ENCODE measurements around the gene LYST. TPM values are rescaled to one million over a fixed set of nuclear protein-coding genes. Genes with fewer than 3 reads are reported as not detected.

Gene LYST
- total and polyA plus RNA-seq, 2 of the 4 experiments (the other 2 are of a cell fraction), result 2.2 to 7.2 TPM

GRCh38 chr1:235688096-235688495 lies 178.6 kb downstream of the LYST start:
- ATAC-seq (ENCODE audit: low read depth), result no peak
- in situ Hi-C loops (cut with MboI; ENCODE audit: low sequenced_read_pairs), result no loop called here
- H4K5ac ChIP-seq (ENCODE audit: low read depth, low read length), result no peak overlapping the region

More at GRCh38 chr1:235688096-235688495, 178.6 kb downstream of the LYST start:
- no peak overlapping the region for H3K4ac ChIP-seq (ENCODE audit: low read depth, low read length)
- H3K9ac ChIP-seq (ENCODE audit: low read depth, low read length), result no peak overlapping the region
- no peak overlapping the region for H3K27ac ChIP-seq (ENCODE audit: insufficient read depth, low read length)
- dilution Hi-C loops (cut with HindIII; ENCODE audit: low sequenced_read_pairs, unreplicated experiment), result no loop called here
- no peak overlapping the region for H2BK120ac ChIP-seq (ENCODE audit: low read depth, low read length)
- no peak overlapping the region for H3K18ac ChIP-seq (ENCODE audit: low read depth, low read length)
- H3K27me3 ChIP-seq (ENCODE audit: control insufficient read depth, insufficient read depth, low read length), result no peaks in the 10 kb centered on the region
- no peak overlapping the region for H2BK15ac ChIP-seq (ENCODE audit: low read depth, low read length)
- H3K4me2 ChIP-seq (ENCODE audit: low read depth, low read length), result no peak overlapping the region
- H3K9me1 ChIP-seq (ENCODE audit: insufficient read depth, low read length), result peaks cover 3% of the 10 kb centered on the region; the same call in 1 of the 2 replicates
- BruUV-seq (replicated peaks), result no TSS peak
- no peak overlapping the region for H2BK5ac ChIP-seq (ENCODE audit: low read depth, low read length, poor library complexity, severe bottlenecking)
- H2AFZ ChIP-seq (replicated peaks; ENCODE audit: low read length, poor library complexity), result no peak overlapping the region
- intact Hi-C loops (cut with micrococcal nuclease), result no loop called here
- ChIA-PET POLR2A (ENCODE audit: unreplicated experiment) (no interaction called here), CTCF (no interaction called here)
- H2AK5ac ChIP-seq (ENCODE audit: low read depth, low read length), result no peak overlapping the region
- H3K79me1 ChIP-seq (ENCODE audit: low read depth in 1 of 2, low read length in 2 of 2), result no peaks in the 10 kb centered on the region
- no peak for DNase-seq
- no peak overlapping the region for H3K4me3 ChIP-seq (ENCODE audit: insufficient read depth, low read depth, low read length)
- H2BK20ac ChIP-seq (ENCODE audit: low read depth, low read length), result no peak overlapping the region
- H4K8ac ChIP-seq (ENCODE audit: low read depth in 2 of 2, low read length in 2 of 2), result no peak overlapping the region
- no peak overlapping the region for H3K14ac ChIP-seq (replicated peaks; ENCODE audit: low read depth, low read length)
- no peaks in the 10 kb centered on the region for H4K20me1 ChIP-seq (ENCODE audit: insufficient read depth, low read length)
- TF ChIP-seq BHLHE40 (IDR thresholded peaks at IDR 0.05; ENCODE audit: low read depth, low read length) (no peak), MAFK (IDR thresholded peaks at IDR 0.05; ENCODE audit: low read depth, low read length) (no peak), RCOR1 (IDR thresholded peaks at IDR 0.05; ENCODE audit: insufficient replicate concordance, low read length) (no peak), NFE2L2 (IDR thresholded peaks at IDR 0.05; ENCODE audit: low read depth, low read length) (no peak), RAD21 (IDR thresholded peaks at IDR 0.05; ENCODE audit: low read length) (no peak), SMC3 (IDR thresholded peaks at IDR 0.05; ENCODE audit: low read depth, low read length) (no peak), FOS (IDR thresholded peaks at IDR 0.05; ENCODE audit: low read depth, low read length) (no peak), POLR2A (IDR thresholded peaks at IDR 0.05; ENCODE audit: low read depth, low read length) (no peak), CEBPB (IDR thresholded peaks at IDR 0.05; ENCODE audit: low read depth, low read length) (no peak), CHD1 (IDR thresholded peaks at IDR 0.05; ENCODE audit: low read depth, low read length) (no peak), CTCF (conservative IDR thresholded peaks at IDR 0.05; ENCODE audit: low read depth, low read length) (no peak), RFX5 (IDR thresholded peaks at IDR 0.05; ENCODE audit: low read depth, low read length) (no peak), MAZ (IDR thresholded peaks at IDR 0.05; ENCODE audit: borderline replicate concordance, low read depth, low read length) (no peak), MXI1 (IDR thresholded peaks at IDR 0.05; ENCODE audit: borderline replicate concordance, low read depth, low read length) (no peak)
- TF ChIP-seq, protein P1, sequence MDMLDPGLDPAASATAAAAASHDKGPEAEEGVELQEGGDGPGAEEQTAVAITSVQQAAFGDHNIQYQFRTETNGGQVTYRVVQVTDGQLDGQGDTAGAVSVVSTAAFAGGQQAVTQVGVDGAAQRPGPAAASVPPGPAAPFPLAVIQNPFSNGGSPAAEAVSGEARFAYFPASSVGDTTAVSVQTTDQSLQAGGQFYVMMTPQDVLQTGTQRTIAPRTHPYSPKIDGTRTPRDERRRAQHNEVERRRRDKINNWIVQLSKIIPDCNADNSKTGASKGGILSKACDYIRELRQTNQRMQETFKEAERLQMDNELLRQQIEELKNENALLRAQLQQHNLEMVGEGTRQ (IDR thresholded peaks at IDR 0.05; ENCODE audit: low read depth, low read length), result no peak
- TF ChIP-seq, protein P2, sequence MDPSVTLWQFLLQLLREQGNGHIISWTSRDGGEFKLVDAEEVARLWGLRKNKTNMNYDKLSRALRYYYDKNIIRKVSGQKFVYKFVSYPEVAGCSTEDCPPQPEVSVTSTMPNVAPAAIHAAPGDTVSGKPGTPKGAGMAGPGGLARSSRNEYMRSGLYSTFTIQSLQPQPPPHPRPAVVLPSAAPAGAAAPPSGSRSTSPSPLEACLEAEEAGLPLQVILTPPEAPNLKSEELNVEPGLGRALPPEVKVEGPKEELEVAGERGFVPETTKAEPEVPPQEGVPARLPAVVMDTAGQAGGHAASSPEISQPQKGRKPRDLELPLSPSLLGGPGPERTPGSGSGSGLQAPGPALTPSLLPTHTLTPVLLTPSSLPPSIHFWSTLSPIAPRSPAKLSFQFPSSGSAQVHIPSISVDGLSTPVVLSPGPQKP (IDR thresholded peaks at IDR 0.05; ENCODE audit: borderline replicate concordance, low read depth, low read length), result no peak
- H4K91ac ChIP-seq (ENCODE audit: insufficient read depth, low read depth, low read length), result no peak overlapping the region
- H3K4me1 ChIP-seq (ENCODE audit: control insufficient read depth, insufficient read depth, low read length), result no peaks in the 10 kb centered on the region
- 100% methylated on average over 1 to 2 of the region's 3 CpGs for WGBS, 2 experiments (ENCODE audit: extremely low coverage in 2 of 2, insufficient read length in 1 of 2)
- no peak overlapping the region for H2AK9ac ChIP-seq (replicated peaks; ENCODE audit: low read depth, low read length, poor library complexity)
- no peak overlapping the region for H3K56ac ChIP-seq (ENCODE audit: extremely low read depth, insufficient read depth, low read length)
- no peak overlapping the region for H3K23ac ChIP-seq (ENCODE audit: low read depth, low read length)
- no peaks in the 10 kb centered on the region for H3K9me3 ChIP-seq (ENCODE audit: control insufficient read depth, insufficient read depth, low read length)
- H3K36me3 ChIP-seq (ENCODE audit: control insufficient read depth, insufficient read depth, low read length), result peaks cover 3% of the 10 kb centered on the region

Measured in IMR-90 (cell line).